WTC11 (cell line): ENCODE results near the gene TIMELESS. TPM values are rescaled to one million over a fixed set of nuclear protein-coding genes. Genes with fewer than 3 reads are reported as not detected.
A peak's percentile ranks its signal among the peaks of the same experiment; 100 is the strongest.

Source experiments
- ATAC-seq: fragments of 200-7000 bp; cut with Tn5 transposase; 2 replicates; pipeline ENCODE4 v1.10.0; 2021; ENCODE audit warnings: mild to moderate bottlenecking, moderate library complexity
- CTCF ChIA-PET: fragments of 300-600 bp; sonication (Branson Sonifier 250); formaldehyde crosslinking; loops from one replicate; lab custom pipeline; 2021; ENCODE audit warnings: antibody characterized with exemption; lab: Charles Lee
- POLR2A ChIA-PET: fragments of 350-600 bp; sonication (Branson Sonifier 250); formaldehyde crosslinking; loops from one replicate; lab custom pipeline; 2021; ENCODE audit warnings: antibody characterized with exemption; lab: Charles Lee
- DNase-seq: peaks from one replicate; pipeline ENCODE4 v3.0.0; 2021; ENCODE audit warnings: low spot score
- H3K27ac Mint-ChIP-seq: 2 replicates; pipeline ENCODE4 v1.8.0; 2021; ENCODE audit warnings: mixed read lengths
- H3K27me3 Mint-ChIP-seq: 2 replicates; pipeline ENCODE4 v1.8.0; 2021; ENCODE audit warnings: low read depth, mild to moderate bottlenecking, moderate library complexity, mixed read lengths
- H3K36me3 Mint-ChIP-seq: 2 replicates; pipeline ENCODE4 v1.8.0; 2021; ENCODE audit warnings: mixed read lengths
- H3K4me1 Mint-ChIP-seq: 2 replicates; pipeline ENCODE4 v1.8.0; 2022; ENCODE audit warnings: mixed read lengths
- H3K4me3 Mint-ChIP-seq: 2 replicates; pipeline ENCODE4 v1.8.0; 2021; ENCODE audit warnings: mild to moderate bottlenecking, moderate library complexity, mixed read lengths
- H3K9me3 Mint-ChIP-seq: 2 replicates; pipeline ENCODE4 v1.8.0; 2021; ENCODE audit warnings: mixed read lengths
- AR ChIP-seq: fragments of 250-450 bp; sonication (Bioruptor Pico); IDR thresholded peaks from 2 replicates; pipeline ENCODE4 v1.9.0; 2021; ENCODE audit warnings: mild to moderate bottlenecking
- ARID4B ChIP-seq: sonication (generic); formaldehyde crosslinking; IDR thresholded peaks from 2 replicates; pipeline ENCODE4 v1.8.0; 2023; ENCODE audit warnings: missing genetic modification reagents, mild to moderate bottlenecking, borderline replicate concordance
- ELF4 ChIP-seq: sonication (generic); formaldehyde crosslinking; IDR thresholded peaks from 2 replicates; pipeline ENCODE4 v1.8.1; 2022; ENCODE audit warnings: low read depth, mild to moderate bottlenecking, moderate library complexity, missing genetic modification reagents
- EMX1 ChIP-seq: fragments of 250-450 bp; sonication (Bioruptor Pico); IDR thresholded peaks from 2 replicates; pipeline ENCODE4 v1.8.0; 2021; ENCODE audit warnings: mild to moderate bottlenecking
- FOXK1 ChIP-seq: sonication (generic); formaldehyde crosslinking; IDR thresholded peaks from 2 replicates; pipeline ENCODE4 v1.8.0; 2022; ENCODE audit warnings: mild to moderate bottlenecking, moderate library complexity, missing genetic modification reagents
- KAT7 ChIP-seq: sonication (generic); formaldehyde crosslinking; IDR thresholded peaks from 2 replicates; pipeline ENCODE4 v1.8.1; 2023; ENCODE audit warnings: missing genetic modification reagents, mild to moderate bottlenecking, borderline replicate concordance
- MAX ChIP-seq: sonication (generic); formaldehyde crosslinking; IDR thresholded peaks from 2 replicates; pipeline ENCODE4 v1.8.0; 2022; ENCODE audit warnings: mild to moderate bottlenecking, missing genetic modification reagents
- MXD4 ChIP-seq: fragments of 250-450 bp; sonication (Bioruptor Pico); IDR thresholded peaks from 2 replicates; pipeline ENCODE4 v1.8.0; 2021; ENCODE audit warnings: mild to moderate bottlenecking, moderate library complexity, borderline replicate concordance
- NFE2L1 ChIP-seq: sonication (generic); formaldehyde crosslinking; IDR thresholded peaks from 2 replicates; pipeline ENCODE4 v1.8.1; 2023; ENCODE audit warnings: missing genetic modification reagents
- NR1H2 ChIP-seq: sonication (generic); formaldehyde crosslinking; IDR thresholded peaks from 2 replicates; pipeline ENCODE4 v1.9.0; 2021; ENCODE audit warnings: mild to moderate bottlenecking, moderate library complexity, missing genetic modification reagents
- NR3C1 ChIP-seq: sonication (generic); formaldehyde crosslinking; conservative IDR thresholded peaks from 2 replicates; pipeline ENCODE4 v1.8.1; 2023; ENCODE audit warnings: low read depth, mild to moderate bottlenecking, missing genetic modification reagents
- PREB ChIP-seq: sonication (generic); formaldehyde crosslinking; IDR thresholded peaks from 2 replicates; pipeline ENCODE4 v1.8.1; 2022; ENCODE audit warnings: mild to moderate bottlenecking, missing genetic modification reagents, moderate library complexity, borderline replicate concordance
- TCF7 ChIP-seq: sonication (generic); formaldehyde crosslinking; IDR thresholded peaks from 2 replicates; pipeline ENCODE4 v1.8.0; 2022; ENCODE audit warnings: mild to moderate bottlenecking, low read depth, missing genetic modification reagents, moderate library complexity
- TP53 ChIP-seq: sonication (generic); formaldehyde crosslinking; IDR thresholded peaks from 2 replicates; pipeline ENCODE4 v1.8.1; 2023; ENCODE audit warnings: mild to moderate bottlenecking, missing genetic modification reagents
- ZNF138 ChIP-seq: sonication (generic); formaldehyde crosslinking; conservative IDR thresholded peaks from 2 replicates; pipeline ENCODE4 v1.8.1; 2022; ENCODE audit warnings: mild to moderate bottlenecking, moderate library complexity, missing genetic modification reagents
- ZNF219 ChIP-seq: sonication (generic); formaldehyde crosslinking; IDR thresholded peaks from 2 replicates; pipeline ENCODE4 v1.8.0; 2023; ENCODE audit warnings: missing genetic modification reagents, mild to moderate bottlenecking, borderline replicate concordance
- ZNF317 ChIP-seq: sonication (generic); formaldehyde crosslinking; IDR thresholded peaks from 2 replicates; pipeline ENCODE4 v1.8.1; 2023; ENCODE audit warnings: low read depth, mild to moderate bottlenecking, moderate library complexity, missing genetic modification reagents, borderline replicate concordance
- ZNF416 ChIP-seq: fragments of 250-450 bp; sonication (Bioruptor Pico); IDR thresholded peaks from 2 replicates; pipeline ENCODE4 v1.9.0; 2021; ENCODE audit warnings: mild to moderate bottlenecking, inconsistent platforms
- ZNF423 ChIP-seq: fragments of 250-450 bp; sonication (Bioruptor Pico); IDR thresholded peaks from 2 replicates; pipeline ENCODE4 v2.1.2; 2022; ENCODE audit warnings: mild to moderate bottlenecking, moderate library complexity
- total RNA-seq: library from RNA; stranded (reverse); gene quantifications from 3 replicates; pipeline ENCODE4 v1.2.3, GENCODE V29; 2021
- TF ChIP-seq, protein P1 (sequence below): sonication (generic); formaldehyde crosslinking; IDR thresholded peaks from 2 replicates; pipeline ENCODE4 v1.8.1; 2023; ENCODE audit warnings: mild to moderate bottlenecking, missing genetic modification reagents
- TF ChIP-seq, protein P2 (sequence below): sonication (generic); formaldehyde crosslinking; IDR thresholded peaks from 2 replicates; pipeline ENCODE4 v1.8.1; 2022; ENCODE audit warnings: low read depth, mild to moderate bottlenecking, moderate library complexity, missing genetic modification reagents, borderline replicate concordance
- TF ChIP-seq, protein P3 (sequence below): fragments of 250-450 bp; sonication (Bioruptor Pico); conservative IDR thresholded peaks from 2 replicates; pipeline ENCODE4 v1.9.0; 2021; ENCODE audit warnings: mild to moderate bottlenecking

Gene TIMELESS
- total RNA-seq, 1 experiment from 2014 or later = 60.9 TPM

- DNase-seq = peak; percentile 70
- Mint-ChIP-seq H3K36me3 (no peaks in the 10 kb centered on the region; the same call in 1 of the 2 replicates), H3K27ac (no peak overlapping the region), H3K4me1 (peaks cover 16% of the 10 kb centered on the region), H3K9me3 (peaks cover 11% of the 10 kb centered on the region), H3K4me3 (peak overlapping the region; percentile 94), H3K27me3 (peaks cover 66% of the 10 kb centered on the region)
- peak; percentile 66 for ATAC-seq
- ChIA-PET CTCF (interaction anchor here (0.8 to 1.8 kb wide), 7 partner anchors 9 to 229 kb away, joined by 3 to 8 read pairs (median 4); partner anchors contain the start of genes ANKRD52, COQ10A and RBMS2), POLR2A (interaction anchor here (1.0 to 1.1 kb wide), 2 partner anchors 149 to 238 kb away, joined by 3 to 4 read pairs; no protein-coding TSS in a partner anchor)
- no peak for TF ChIP-seq EMX1 (CRISPR knock-in tag)
- no peak for TF ChIP-seq PREB (CRISPR knock-in tag)
- TF ChIP-seq NR1H2 (CRISPR knock-in tag) = no peak
- TF ChIP-seq, protein P1, sequence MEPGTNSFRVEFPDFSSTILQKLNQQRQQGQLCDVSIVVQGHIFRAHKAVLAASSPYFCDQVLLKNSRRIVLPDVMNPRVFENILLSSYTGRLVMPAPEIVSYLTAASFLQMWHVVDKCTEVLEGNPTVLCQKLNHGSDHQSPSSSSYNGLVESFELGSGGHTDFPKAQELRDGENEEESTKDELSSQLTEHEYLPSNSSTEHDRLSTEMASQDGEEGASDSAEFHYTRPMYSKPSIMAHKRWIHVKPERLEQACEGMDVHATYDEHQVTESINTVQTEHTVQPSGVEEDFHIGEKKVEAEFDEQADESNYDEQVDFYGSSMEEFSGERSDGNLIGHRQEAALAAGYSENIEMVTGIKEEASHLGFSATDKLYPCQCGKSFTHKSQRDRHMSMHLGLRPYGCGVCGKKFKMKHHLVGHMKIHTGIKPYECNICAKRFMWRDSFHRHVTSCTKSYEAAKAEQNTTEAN (CRISPR knock-in tag) = no peak; the same call in 1 of the 2 replicates
- TF ChIP-seq ZNF317 (CRISPR knock-in tag) = no peak
- TF ChIP-seq FOXK1 (CRISPR knock-in tag) = no peak; the same call in 1 of the 2 replicates
- no peak for TF ChIP-seq KAT7 (CRISPR knock-in tag)
- no peak for TF ChIP-seq NFE2L1 (CRISPR knock-in tag)
- TF ChIP-seq MAX (CRISPR knock-in tag) = peak; percentile 74
- no peak for TF ChIP-seq NR3C1 (CRISPR knock-in tag)
- no peak for TF ChIP-seq MXD4 (CRISPR knock-in tag)
- TF ChIP-seq TP53 = no peak
- no peak for TF ChIP-seq AR (CRISPR knock-in tag)
- peak; percentile 57; the same call in 1 of the 2 replicates for TF ChIP-seq TCF7 (CRISPR knock-in tag)
- no peak for TF ChIP-seq ZNF416 (CRISPR knock-in tag)
- no peak for TF ChIP-seq ZNF423
- no peak for TF ChIP-seq ELF4 (CRISPR knock-in tag)
- TF ChIP-seq, protein P2, sequence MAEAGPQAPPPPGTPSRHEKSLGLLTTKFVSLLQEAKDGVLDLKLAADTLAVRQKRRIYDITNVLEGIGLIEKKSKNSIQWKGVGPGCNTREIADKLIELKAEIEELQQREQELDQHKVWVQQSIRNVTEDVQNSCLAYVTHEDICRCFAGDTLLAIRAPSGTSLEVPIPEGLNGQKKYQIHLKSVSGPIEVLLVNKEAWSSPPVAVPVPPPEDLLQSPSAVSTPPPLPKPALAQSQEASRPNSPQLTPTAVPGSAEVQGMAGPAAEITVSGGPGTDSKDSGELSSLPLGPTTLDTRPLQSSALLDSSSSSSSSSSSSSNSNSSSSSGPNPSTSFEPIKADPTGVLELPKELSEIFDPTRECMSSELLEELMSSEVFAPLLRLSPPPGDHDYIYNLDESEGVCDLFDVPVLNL (CRISPR knock-in tag) = no peak
- TF ChIP-seq, protein P3, sequence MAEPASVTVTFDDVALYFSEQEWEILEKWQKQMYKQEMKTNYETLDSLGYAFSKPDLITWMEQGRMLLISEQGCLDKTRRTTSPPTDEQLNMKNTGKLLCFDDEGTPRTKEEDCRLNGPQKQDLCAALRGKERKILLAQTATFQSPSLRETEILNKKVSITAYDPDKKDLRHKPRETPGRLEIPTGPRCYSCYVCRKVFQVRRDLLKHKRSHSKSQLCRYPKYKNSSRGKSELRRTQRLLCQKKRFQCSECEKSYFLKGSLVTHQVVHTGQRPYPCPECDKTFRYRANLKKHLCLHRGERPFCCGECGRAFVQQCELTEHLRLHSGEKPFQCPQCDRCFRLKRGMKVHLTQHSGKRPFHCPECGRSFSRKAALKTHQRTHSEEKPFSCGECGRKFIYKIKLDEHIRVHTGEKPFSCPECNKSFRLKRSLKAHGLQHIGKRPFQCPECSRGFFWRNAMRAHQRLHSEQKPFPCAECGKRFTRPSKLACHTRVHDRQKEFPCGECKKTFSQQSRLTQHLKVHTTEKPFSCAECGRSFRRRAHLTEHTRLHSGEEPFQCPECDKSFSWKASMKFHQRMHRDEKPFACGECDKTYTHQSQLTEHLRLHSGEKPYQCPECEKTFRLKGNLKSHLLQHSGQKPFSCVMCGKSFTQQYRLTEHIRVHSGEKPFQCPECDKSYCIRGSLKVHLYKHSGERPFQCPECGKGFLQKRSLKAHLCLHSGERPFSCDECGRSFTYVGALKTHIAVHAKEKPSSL (CRISPR knock-in tag) = no peak
- 0 out of 2 replicates have a peak, but pooled peaks have one; percentile 28 for TF ChIP-seq ARID4B (CRISPR knock-in tag)
- no peak for TF ChIP-seq ZNF138 (CRISPR knock-in tag)
- TF ChIP-seq ZNF219 = no peak
Measured at GRCh38 chr12:56487448-56488040, 38.3 kb upstream of the TIMELESS start.
